ENCODE measurements around the gene ZNF891.

GRCh38 chr12:133058203-133059113 is 71.6 kb downstream of the ZNF891 start:
- no peak for TF ChIP-seq CTCF (IDR thresholded peaks at IDR 0.05)
- TF ChIP-seq POLR2A (IDR thresholded peaks at IDR 0.05): no peak
- no peak for TF ChIP-seq POLR2AphosphoS5 (IDR thresholded peaks at IDR 0.05)
